Measurements from ENCODE around the gene IL18RAP.

GRCh38 chr2:102494570-102494969 is 71.6 kb downstream of the IL18RAP start:
- TF ChIP-seq RARB (CRISPR knock-in tag; IDR thresholded peaks at IDR 0.05) (no peak), ZC3H10 (CRISPR knock-in tag; IDR thresholded peaks at IDR 0.05) (no peak), ZFP30 (CRISPR knock-in tag; IDR thresholded peaks at IDR 0.05) (no peak), ZNF8 (CRISPR knock-in tag; IDR thresholded peaks at IDR 0.05) (no peak), ARNTL (CRISPR knock-in tag; IDR thresholded peaks at IDR 0.05; ENCODE audit: borderline replicate concordance, low read depth) (no peak), CSDC2 (CRISPR knock-in tag; IDR thresholded peaks at IDR 0.05) (no peak)

All from SK-N-SH treated with all-trans-retinoic acid at 6 μM for 48 hours (cell line).